Measurements from ENCODE around the gene CENPM.

- TF ChIP-seq CTCF (conservative IDR thresholded peaks at IDR 0.05; ENCODE audit: low read length): no peak
- TF ChIP-seq EZH2phosphoT487 (IDR thresholded peaks at IDR 0.05; ENCODE audit: borderline replicate concordance, low read depth, low read length): no peak
Measured at GRCh38 chr22:41963453-41964111, 16.6 kb upstream of the CENPM start.
